DMS79 (cell line): ENCODE results near the gene APOBEC3C.
"Not testable (repeated sequence)": the region's sequence is repeated elsewhere in the genome, so short reads cannot be mapped to it uniquely, and the experiment has no call there.

ENCODE experiments used
- DNase-seq: peaks from one replicate; lab custom pipeline; 2025; lab: John Stamatoyannopoulos, UW

The APOBEC3C gene

DNA sequence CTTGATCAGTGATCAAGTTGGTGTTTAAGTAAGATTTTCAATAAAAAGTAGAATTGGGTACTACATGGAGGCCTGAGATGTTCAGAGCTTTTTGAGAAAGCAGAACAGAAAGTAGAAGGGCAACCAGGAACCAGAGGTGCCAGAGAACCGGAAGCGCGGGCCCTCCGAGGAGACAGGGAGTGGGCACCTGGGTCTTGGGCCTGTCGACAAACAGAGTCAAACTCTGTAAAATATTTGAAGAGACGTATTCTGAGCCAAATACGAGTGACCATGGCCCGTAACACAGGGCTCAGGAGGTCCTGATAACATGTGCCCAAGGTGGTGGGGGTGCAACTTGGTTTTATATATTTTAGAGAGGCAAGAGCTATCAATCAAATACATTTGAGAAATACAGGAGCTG, 49.8 kb downstream of the APOBEC3C start:
- DNase-seq, result not testable (repeated sequence)

DNA sequence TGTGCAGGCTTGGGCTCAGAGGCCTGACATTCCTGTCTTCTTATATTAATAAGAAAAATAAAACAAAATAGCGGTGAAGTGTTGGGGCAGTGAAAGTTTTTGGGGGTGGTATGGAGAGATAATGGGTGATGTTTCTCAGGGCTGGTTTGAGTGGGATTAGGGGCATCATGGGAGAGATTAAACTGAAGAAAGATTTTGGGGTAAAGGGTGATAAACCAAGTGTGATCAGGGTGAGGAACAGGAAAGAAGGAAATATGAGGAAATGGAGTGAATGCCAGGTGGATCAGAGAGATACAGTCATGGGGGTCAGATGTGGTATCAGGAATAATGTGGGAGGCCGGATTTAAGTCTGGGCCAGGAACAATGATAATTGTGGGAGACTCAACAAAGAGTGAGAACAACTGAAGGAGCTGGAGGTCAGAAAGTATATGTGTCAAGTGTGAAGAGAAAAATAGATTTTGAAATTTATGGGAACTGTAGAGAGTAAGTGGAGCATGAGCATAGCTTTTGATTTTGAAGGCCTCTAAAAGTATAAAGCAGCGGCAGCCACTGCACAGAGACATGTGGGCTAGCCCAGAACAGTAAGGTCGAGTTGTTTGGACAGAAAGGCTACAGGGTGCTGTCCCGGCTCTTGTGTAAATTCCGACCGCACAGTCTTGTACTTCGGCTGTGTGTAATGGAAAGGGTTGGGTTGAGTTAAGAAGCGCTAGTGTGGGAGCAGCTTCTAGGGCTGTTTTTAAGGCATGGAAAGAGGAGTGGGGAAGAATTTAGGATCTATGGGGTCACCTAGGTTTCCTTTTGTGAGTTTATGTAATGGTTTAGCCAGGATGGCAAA, 52.6 kb downstream of the APOBEC3C start:
- DNase-seq, result not testable (repeated sequence)

GRCh38 chr22:39068033-39068785, 54.2 kb downstream of the APOBEC3C start:
- no peak for DNase-seq
